RWPE1 (cell line): Measurements from ENCODE around the gene RAB3C.
A peak's percentile ranks its signal among the peaks of the same experiment; 100 is the strongest.
"Not testable (repeated sequence)": the region's sequence is repeated elsewhere in the genome, so short reads cannot be mapped to it uniquely, and the experiment has no call there.

ENCODE experiments used
- CTCF ChIA-PET: fragments of 350-600 bp; sonication (Branson Sonifier 250); formaldehyde crosslinking; extraction: SDS; loops from one replicate; lab custom pipeline; 2021; lab: Yijun Ruan, JAX
- POLR2A ChIA-PET: fragments of 400-600 bp; formaldehyde crosslinking; extraction: SDS; loops from one replicate; lab custom pipeline; 2020; ENCODE audit warnings: antibody characterized with exemption; ENCODE audit not compliant: low non-redundant PET; lab: Yijun Ruan, JAX
- DNase-seq: peaks from one replicate; pipeline ENCODE4 v3.0.0; 2012; ENCODE audit warnings: low spot score
- H3K27ac ChIP-seq: fragments of 450-650 bp; 2 replicates; pipeline ENCODE4 v1.5.1; 2017
- TF ChIP-seq, protein P1 (sequence below): fragments of 450-650 bp; conservative IDR thresholded peaks from 2 replicates; pipeline ENCODE4 v1.5.1; 2017; ENCODE audit warnings: low read depth, mild to moderate bottlenecking

The RAB3C gene

GRCh38 chr5:58579781-58580180, 3.1 kb upstream of the RAB3C start:
- DNase-seq: no peak
- POLR2A ChIA-PET: no interaction called here
- CTCF ChIA-PET: interaction anchor here (1.2 kb wide), 1 partner anchor 9 kb away, joined by 5 read pairs; no protein-coding TSS in a partner anchor
- TF ChIP-seq, protein P1, sequence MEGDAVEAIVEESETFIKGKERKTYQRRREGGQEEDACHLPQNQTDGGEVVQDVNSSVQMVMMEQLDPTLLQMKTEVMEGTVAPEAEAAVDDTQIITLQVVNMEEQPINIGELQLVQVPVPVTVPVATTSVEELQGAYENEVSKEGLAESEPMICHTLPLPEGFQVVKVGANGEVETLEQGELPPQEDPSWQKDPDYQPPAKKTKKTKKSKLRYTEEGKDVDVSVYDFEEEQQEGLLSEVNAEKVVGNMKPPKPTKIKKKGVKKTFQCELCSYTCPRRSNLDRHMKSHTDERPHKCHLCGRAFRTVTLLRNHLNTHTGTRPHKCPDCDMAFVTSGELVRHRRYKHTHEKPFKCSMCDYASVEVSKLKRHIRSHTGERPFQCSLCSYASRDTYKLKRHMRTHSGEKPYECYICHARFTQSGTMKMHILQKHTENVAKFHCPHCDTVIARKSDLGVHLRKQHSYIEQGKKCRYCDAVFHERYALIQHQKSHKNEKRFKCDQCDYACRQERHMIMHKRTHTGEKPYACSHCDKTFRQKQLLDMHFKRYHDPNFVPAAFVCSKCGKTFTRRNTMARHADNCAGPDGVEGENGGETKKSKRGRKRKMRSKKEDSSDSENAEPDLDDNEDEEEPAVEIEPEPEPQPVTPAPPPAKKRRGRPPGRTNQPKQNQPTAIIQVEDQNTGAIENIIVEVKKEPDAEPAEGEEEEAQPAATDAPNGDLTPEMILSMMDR: no peak
- H3K27ac ChIP-seq: no peak overlapping the region

GRCh38 chr5:58582019-58582802, 664 bp upstream of the RAB3C start:
- no peak overlapping the region for H3K27ac ChIP-seq
- TF ChIP-seq, protein P1: no peak
- DNase-seq: peak; percentile 4
- ChIA-PET POLR2A (no interaction called here), CTCF (interaction anchor here (0.7 kb wide), 1 partner anchor 421 kb away, joined by 4 read pairs; no protein-coding TSS in a partner anchor)

DNA sequence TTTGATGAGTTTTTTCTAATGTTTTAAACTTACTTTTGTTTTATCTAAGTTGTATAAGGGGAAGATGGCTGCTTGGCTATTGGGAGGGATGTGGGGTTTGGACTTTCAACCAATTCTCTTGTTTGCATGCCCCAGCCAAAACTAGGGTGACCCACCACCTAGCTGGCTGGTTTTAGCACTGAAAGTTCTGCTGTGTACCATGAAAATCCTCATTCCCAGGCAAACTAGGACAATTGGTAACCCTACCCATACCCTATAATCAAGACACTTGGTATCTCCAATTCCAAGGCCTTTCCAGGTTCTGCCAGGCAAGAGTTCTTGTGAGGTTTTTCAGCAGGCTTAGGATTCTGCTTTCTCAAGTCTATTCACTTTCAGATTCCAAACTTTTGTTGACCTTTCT, 13.1 kb downstream of the RAB3C start:
- no peak overlapping the region for H3K27ac ChIP-seq
- ChIA-PET CTCF (no interaction called here), POLR2A (no interaction called here)
- TF ChIP-seq, protein P1: no peak
- no peak for DNase-seq

- TF ChIP-seq, protein P1: no peak
- ChIA-PET CTCF (no interaction called here), POLR2A (no interaction called here)
- DNase-seq: no peak
- H3K27ac ChIP-seq: no peak overlapping the region
Measured at GRCh38 chr5:58598440-58598839, 15.6 kb downstream of the RAB3C start.

GRCh38 chr5:58599217-58599616, 16.3 kb downstream of the RAB3C start:
- ChIA-PET CTCF (no interaction called here), POLR2A (no interaction called here)
- TF ChIP-seq, protein P1: no peak
- DNase-seq: no peak
- no peak overlapping the region for H3K27ac ChIP-seq

DNA sequence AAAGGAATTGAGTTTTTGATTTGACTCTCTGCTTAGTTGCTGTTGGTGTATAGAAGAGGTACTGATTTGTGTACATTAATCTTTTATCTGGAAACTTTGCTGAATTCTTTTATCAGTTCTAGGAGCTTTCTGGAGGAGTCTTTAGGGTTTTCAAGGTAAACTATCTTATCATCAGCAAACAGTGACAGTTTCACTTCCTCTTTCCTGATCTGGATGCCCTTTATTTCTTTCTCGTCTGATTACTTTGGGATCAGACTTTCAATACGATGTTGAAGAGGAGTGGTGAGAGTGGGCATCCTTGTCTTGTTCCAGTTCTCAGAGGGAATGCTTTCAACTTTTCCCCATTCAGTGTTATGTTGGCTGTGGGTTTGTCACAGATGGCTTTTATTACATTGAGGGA, 17.7 kb downstream of the RAB3C start:
- CTCF ChIA-PET, POLR2A ChIA-PET, H3K27ac ChIP-seq, DNase-seq: not testable (repeated sequence)

GRCh38 chr5:58602889-58603288, 20.0 kb downstream of the RAB3C start:
- DNase-seq, POLR2A ChIA-PET, H3K27ac ChIP-seq: not testable (repeated sequence)
- CTCF ChIA-PET: interaction anchor here (0.6 kb wide), 1 partner anchor 1866 kb away, joined by 3 read pairs; no protein-coding TSS in a partner anchor
